Measurements from ENCODE around the gene MADD.

- no peak for TF ChIP-seq EZH2 (IDR thresholded peaks at IDR 0.05; ENCODE audit: borderline replicate concordance, low read depth, low read length, severe bottlenecking)
- no peak for TF ChIP-seq CTCF (IDR thresholded peaks at IDR 0.05; ENCODE audit: extremely low read depth in 1 of 2, insufficient read depth in 1 of 2, low read depth in 1 of 2, low read length in 2 of 2)
- no peak for TF ChIP-seq POLR2A (IDR thresholded peaks at IDR 0.05; ENCODE audit: low read depth, low read length)
- TF ChIP-seq, protein P1, sequence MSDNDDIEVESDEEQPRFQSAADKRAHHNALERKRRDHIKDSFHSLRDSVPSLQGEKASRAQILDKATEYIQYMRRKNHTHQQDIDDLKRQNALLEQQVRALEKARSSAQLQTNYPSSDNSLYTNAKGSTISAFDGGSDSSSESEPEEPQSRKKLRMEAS (IDR thresholded peaks at IDR 0.05; ENCODE audit: insufficient read depth, insufficient read length), result peak; percentile 12
- no peak for TF ChIP-seq POLR2AphosphoS5 (IDR thresholded peaks at IDR 0.05; ENCODE audit: insufficient read depth, low read depth, low read length)
- TF ChIP-seq MYC (IDR thresholded peaks at IDR 0.05; ENCODE audit: low read depth, low read length), result no peak
- TF ChIP-seq JUN (IDR thresholded peaks at IDR 0.05; ENCODE audit: borderline replicate concordance, insufficient read depth, insufficient read length, low read depth), result no peak
- no peak for TF ChIP-seq FOS (IDR thresholded peaks at IDR 0.05; ENCODE audit: borderline replicate concordance, insufficient read depth, low read length)
- no peak for TF ChIP-seq GATA2 (IDR thresholded peaks at IDR 0.05; ENCODE audit: insufficient read depth, insufficient read length, low read depth, low read length)
These were observed 86.4 kb downstream of the MADD start for GRCh38 chr11:47356129-47356997.

Data from endothelial cell of umbilical vein (primary cell).